GM18517 (cell line): Measurements from ENCODE around the gene CCDC152.
"Not testable (repeated sequence)": the region's sequence is repeated elsewhere in the genome, so short reads cannot be mapped to it uniquely, and the experiment has no call there.

Experiments
- ATAC-seq: cut with Tn5 transposase; IDR thresholded peaks from one replicate; pipeline ENCODE4 v1.9.1; 2021; ENCODE audit warnings: mild to moderate bottlenecking, moderate library complexity; ENCODE audit not compliant: unreplicated experiment

CCDC152 gene

DNA sequence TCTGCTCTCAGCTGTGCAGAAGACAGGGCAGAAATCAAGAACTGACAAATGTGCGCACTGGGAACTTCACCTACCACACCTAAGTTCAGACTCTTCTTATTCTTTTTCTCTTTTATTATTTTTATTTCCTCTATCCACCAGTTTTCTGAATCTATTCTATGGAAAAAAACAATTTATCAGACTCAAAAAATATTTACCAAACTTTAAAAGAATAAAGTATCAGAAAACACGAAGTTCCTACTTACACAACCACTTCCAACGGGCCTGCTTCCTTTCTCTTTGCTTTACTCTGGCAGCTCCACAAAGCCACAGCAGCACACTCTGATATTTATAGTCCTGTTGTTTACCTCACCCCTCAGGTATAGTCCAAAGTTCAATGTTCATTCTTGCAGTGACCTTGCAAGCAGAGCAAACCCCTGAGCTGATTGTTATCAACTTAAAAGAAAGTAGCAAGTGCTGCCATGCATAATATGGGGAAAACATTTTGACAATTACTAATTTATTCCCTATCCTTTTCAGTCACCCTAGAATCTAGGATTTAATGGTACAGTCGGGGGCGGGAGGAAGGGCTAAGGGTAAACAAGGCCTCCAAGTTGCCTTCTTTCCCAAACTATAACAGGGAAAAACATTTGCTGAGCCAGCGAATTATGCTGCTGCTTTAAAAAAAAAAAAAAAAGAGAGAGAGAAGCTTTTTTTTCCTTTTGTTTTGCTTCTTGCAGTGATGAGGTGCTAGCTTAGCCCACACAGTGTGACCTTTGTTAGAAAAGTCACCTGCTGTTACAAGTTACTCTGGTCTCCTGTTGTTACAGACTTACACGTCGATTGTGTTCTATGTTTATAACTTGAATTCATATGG, 55.2 kb downstream of the CCDC152 start, which contains the start of gene SELENOP:
Gene SELENOP (minus strand): TSS at position 302 of the 856 bp plus-strand sequence. CDS start 3,539 bp downstream, outside the sequence.
- ATAC-seq = peak; percentile 74

- ATAC-seq = no peak
Observed at GRCh38 chr5:42812620-42813019, 56.0 kb downstream of the CCDC152 start.

- ATAC-seq = no peak
Observed at GRCh38 chr5:42813533-42813932, 56.9 kb downstream of the CCDC152 start.

DNA sequence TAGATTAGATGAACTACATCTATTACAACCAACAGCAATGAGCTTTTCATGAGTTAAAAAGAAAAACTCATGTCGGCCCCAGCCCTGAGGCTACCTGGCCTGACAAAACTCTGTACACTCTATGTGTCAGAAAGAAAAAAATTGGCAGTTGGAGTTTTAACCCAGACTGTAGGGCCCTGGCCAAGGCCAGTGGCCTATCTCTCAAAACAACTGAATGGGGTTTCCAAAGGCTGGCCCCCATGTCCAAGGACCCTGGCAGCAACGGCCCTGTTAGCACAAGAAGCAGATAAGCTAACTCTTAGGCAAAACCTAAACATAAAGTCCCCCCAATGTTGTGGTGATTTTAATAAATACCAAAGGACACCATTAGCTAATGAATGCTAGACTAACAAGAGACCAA, 59.9 kb downstream of the CCDC152 start:
- not testable (repeated sequence) for ATAC-seq

GRCh38 chr5:42819745-42820144, 63.1 kb downstream of the CCDC152 start:
- ATAC-seq = no peak

DNA sequence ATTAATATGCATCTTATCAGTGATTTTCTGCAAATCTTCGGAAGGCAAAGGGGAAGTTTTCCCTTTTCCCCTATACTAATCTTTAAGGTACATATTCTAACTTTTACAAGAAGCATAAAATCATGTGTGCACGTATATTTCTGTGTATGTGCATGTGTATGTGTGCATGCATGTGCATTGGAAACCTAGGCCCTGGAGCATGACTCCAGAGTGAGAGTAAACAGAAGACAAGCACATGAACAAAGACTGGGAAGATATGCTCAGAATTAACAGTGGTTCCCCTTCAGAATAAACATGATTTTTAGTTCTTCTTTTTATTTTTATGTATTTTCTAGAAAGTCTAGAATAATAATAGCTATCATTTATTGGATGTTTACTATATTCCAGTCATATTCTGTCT, 65.9 kb downstream of the CCDC152 start:
- no peak for ATAC-seq

GRCh38 chr5:42824347-42824976, 67.8 kb downstream of the CCDC152 start:
- ATAC-seq = no peak

DNA sequence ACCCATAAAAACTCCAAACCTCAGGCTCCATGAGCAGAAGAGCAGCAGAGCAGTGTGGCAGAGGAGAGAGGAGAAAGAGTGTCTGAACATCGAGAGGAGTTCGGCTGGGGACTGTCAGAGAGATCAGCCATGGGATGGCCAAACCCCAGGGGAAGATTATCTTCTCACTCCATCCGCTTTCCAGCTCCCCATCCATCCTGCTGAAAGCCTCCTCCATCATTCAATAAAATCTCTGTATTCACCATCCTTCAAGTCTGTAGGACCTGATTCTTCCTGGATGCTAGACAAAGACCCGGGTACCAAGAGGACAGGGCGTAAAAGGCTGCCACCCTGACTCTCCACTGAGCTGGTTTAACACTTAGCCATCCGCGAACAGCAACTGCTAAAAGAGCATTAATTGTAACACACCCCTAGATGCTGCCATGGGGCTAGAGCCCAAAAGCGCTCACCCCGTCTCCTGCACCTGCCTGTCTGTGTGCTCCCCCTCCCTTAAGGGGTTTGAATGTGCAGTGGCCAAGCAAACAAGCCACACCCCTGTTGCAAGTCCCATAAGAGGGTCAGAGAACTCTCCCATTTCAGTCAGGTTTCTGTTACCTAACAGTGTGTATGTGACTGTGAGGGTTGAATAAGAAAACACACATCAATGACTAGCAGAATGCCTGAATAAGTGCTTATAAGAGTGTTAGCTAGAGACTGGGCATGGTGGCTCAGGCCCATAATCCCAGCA, 69.0 kb downstream of the CCDC152 start:
- no peak for ATAC-seq

DNA sequence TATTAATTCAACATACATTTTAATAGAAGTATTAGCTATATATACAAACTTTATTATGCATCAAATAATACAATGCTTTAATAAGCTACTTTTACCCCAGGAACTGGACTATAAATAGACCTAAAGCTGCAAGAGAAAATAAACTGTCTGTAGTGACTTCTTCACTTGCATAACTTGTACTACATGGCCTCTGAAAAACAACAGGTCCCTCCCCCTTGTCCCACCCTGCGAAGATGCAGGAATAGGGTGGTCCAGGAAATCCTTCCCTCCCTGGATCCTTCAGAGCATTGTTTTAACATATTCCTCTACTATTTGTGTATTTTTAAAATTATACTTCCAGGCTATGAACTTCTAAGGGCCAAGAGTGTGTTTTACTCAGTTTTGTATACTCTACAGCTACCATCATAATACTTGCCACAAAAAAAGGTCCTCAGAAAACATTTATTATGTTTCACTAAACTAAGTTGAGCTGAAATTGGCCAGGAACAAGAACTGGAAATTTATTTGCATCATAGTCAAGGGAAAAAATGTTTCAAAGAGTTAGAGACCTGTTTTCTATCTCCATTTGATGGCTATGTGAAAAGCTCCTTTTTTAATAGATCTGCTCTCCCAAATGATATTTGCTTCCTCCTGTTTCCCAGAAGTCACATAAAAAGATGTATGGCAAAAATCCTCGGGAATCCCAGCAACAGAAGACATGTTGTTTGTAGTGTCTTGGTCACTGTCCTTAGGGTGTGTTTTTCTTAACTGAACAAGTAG, 70.3 kb downstream of the CCDC152 start:
- ATAC-seq = no peak

- ATAC-seq = no peak
Observed at GRCh38 chr5:42828671-42829070, 72.1 kb downstream of the CCDC152 start.

- ATAC-seq = no peak
Observed at GRCh38 chr5:42830924-42831323, 74.3 kb downstream of the CCDC152 start.

GRCh38 chr5:42832060-42832459, 75.4 kb downstream of the CCDC152 start:
- ATAC-seq = no peak

DNA sequence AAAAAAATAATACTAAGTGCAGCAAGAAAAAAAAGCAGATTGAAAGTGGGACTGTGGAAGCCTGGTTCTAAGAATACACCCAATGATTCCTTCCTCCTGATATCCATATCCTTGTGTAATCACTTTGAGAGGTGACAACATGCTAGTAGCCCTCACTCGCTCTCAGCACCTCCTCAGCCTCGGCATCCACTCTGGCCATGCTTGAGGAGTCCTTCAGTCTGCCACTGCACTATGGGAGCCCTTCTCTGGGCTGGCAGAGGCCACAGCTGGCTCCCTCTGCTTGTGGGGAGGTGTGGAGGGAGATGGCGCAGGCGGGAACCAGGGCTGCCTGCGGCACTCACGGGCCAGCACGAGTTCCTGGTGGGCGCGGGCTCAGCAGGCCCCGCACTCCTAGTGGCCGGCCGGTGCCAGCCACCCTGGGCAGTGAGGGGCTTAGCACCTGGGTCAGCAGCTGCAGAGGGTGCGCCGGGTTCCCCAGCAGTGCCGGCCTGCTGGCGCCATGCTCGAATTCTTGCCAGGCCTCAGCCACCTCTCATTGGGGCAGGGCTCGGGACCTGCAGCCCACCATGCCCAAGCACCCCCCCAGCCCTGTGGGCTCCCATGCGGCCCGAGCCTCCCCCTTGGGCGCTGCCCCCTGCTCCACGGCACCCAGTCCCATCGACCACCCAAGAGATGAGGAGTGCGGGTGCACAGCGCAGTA, 79.6 kb downstream of the CCDC152 start:
- ATAC-seq = no peak

GRCh38 chr5:42837601-42838000, 81.0 kb downstream of the CCDC152 start:
- ATAC-seq = no peak

DNA sequence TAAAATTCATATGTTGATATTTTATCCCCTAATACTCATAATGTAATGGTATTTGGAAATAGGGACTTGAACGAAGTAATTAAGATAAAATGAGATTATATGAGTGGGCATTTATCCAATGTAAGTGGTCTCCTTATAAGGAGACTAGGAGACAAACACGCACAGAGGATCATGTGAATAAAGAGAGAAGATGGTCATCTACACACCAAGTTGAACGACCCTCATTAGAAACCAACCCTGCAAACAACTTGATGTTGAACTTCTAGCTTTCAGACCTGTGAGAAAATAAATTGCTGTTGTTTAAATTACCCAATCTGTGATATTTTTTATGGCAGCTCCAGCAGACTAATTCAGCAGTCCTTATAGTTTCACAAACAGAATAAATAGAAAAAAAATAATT, 82.6 kb downstream of the CCDC152 start:
- ATAC-seq = no peak

GRCh38 chr5:42840269-42840668, 83.7 kb downstream of the CCDC152 start:
- no peak for ATAC-seq

DNA sequence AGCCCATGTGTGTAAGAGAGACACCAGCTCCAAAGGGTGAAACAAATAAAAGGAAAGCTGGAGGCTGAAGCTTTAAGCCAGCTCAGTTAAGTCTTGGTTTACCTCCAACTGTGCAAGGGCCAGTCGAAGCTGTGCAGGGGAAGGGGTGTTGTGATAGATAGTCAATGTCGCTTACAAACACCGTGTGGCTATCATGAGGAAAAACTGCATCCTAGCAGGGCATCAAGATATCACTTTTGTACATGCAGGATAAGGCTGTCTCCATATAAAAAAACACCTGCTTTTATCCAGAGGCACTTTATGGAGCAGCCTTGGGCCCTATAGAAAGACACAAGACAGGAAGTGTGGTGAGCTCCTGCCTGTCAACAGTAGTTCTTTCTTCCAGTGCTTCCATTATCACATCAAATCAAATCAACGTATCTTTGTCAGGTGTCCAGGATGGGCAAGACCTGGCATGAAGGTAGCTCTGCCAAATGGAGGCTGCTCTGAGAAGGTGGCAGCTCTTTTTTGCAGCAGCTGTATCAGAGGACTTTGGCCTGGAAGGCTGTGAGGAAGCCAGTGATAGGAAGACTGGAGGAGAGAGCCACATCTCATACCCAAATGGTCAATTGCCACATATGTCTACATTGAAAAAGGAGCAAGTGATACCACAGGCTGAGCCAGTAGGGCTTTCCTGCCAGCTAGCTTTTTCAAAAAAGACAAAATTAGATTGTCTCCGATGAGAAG, 84.4 kb downstream of the CCDC152 start:
- no peak for ATAC-seq

DNA sequence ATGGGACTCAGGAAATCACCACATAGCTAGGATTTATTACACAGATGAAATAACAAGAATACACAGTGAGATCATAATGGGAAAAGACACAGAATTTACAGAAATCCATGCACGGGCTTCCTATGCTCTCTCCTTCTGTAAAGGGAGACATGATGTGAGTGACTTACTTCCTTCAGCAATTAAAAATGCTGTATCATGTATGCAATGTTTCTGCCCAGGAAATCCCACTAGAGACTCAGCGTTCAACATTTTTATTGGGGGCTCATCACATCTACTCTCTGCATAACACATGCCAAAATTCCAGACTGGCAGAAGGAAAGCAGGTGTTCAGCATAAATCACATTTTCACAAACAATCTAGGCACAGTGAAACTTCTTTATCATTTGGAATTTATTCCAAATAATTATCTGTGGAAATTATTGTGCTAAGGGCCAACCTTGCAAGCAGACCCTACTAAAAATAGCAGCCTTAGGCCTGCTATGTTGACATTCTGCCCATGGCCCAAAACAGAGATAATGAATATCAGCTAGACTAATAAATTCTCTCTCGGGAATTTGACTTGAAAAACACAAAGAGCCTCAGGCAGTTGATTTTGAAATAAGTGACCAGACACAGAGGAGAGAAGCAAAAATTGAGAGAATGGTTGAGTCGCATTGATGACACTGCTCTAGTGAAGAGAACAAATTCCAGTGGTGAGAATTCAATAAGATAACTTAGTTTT, 86.5 kb downstream of the CCDC152 start:
- ATAC-seq = no peak
